B cell (primary cell): ENCODE results near the gene TTLL6.

Experiments
- CTCF ChIP-seq: fragments of 200-600 bp; IDR thresholded peaks from one replicate; pipeline ENCODE4 v1.8.0; 2022; ENCODE audit warnings: antibody characterized with exemption, mild to moderate bottlenecking
- EZH2 ChIP-seq: IDR thresholded peaks from 2 replicates; pipeline ENCODE4 v1.6.1; 2012; ENCODE audit warnings: borderline replicate concordance, low read depth, mild to moderate bottlenecking, moderate library complexity, low read length; ENCODE audit not compliant: insufficient read depth, poor library complexity, severe bottlenecking

DNA sequence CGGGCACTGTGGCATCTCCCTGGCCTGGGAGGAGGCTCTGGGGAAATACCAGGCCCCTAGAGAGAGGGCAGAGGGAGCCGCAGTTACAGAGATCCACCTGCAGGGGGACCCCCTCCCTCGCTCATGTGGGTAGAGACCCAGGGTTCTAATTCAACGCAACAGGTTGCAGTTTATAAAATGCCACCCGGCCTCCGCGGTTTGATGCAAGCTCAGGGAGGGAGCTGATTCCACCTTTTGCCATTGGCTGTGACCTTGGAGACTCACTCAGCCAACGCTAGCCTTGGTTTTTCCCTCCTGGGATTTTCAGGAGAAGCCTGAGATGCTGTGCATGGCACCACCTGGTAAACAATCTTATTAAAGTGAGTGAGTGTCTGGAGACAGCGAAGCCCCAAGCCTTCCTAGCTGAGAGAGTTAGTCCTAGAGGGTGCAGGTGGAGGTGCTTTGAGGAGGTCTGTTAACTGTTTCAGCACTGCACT, 12.1 kb downstream of the TTLL6 start:
- TF ChIP-seq CTCF (peak; percentile 95), EZH2 (no peak)
